CMK (cell line): Measurements from ENCODE around the gene STRIP1.
A peak's percentile ranks its signal among the peaks of the same experiment; 100 is the strongest.
"Not testable (repeated sequence)": the region's sequence is repeated elsewhere in the genome, so short reads cannot be mapped to it uniquely, and the experiment has no call there.

Source experiments
- DNase-seq: peaks from one replicate; pipeline ENCODE4 v3.0.0-alpha.2; 2010; ENCODE audit warnings: low read depth

STRIP1 gene

DNA sequence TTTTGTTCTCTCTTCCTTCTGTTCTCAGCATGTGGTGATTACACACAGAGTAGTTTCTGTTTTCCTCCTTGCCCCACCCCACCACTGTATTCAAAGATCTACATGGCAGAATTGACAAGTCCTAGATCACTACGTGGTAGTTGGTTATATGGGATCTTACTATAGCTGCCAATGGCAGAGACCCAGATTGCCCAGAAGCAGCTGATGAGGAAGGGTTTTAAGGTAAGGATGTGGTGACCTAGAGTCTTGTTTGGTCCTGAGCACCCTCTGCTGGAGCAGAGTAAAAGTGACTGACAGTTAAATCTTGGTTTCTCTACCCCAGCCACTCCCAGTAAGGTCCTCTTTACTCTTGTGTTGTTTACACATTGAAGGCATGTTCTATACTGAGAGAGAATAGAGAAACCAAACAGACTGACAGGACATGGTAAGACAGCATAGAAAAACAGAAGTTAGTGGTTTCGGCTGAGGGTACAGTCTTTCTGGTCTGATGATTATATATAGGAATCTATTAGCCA is 22.8 kb upstream of the STRIP1 start:
- peak; percentile 22 for DNase-seq

DNA sequence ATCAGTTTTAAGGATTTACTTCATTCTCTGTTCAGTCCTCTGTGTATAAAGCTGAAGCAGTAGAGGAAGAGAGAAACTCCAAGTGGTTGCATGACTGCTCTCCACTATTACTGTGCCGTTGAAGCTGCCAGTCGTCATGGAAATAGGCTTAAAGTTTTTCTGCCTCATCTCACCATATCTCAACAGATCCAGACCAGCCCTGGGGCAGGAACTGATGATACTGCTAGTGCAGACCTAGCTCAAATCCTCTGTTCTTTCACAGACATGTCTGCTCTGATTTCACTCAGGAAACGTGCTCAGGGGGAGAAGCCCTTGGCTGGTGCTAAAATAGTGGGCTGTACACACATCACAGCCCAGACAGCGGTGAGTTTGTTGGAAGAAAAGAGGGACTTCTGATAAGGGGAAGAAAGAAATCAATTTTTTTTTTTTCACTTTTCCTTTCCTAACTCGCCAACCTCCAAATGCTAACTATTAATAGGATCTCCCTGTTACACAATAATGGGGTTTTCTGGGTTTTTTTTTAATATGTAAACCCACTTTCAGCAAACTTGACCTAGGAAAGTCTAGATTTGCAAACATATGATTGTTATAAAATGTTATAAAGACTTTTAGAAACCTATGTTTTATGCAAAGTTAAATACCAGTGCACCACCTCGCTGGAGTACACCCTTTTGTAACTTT is 22.2 kb upstream of the STRIP1 start:
- DNase-seq = no peak

DNA sequence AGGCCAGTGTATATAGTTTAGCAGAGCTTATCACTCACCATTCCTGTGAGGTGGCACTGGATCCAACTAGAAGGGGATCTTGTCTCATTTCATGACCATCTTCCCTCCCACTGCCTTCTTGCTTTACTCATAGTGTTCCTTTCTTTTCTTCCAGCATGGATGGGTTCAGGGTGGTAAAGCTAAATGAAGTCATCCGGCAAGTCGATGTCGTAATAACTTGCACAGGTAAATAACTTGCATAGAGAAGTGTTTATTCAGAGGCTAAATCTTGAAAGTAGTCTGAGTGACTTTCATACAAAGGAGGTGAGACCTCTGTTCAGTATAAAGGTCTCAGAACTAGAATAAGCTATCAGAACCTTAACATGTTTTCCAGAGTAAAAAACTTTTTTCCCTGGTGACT is 16.6 kb upstream of the STRIP1 start:
- DNase-seq = no peak

DNA sequence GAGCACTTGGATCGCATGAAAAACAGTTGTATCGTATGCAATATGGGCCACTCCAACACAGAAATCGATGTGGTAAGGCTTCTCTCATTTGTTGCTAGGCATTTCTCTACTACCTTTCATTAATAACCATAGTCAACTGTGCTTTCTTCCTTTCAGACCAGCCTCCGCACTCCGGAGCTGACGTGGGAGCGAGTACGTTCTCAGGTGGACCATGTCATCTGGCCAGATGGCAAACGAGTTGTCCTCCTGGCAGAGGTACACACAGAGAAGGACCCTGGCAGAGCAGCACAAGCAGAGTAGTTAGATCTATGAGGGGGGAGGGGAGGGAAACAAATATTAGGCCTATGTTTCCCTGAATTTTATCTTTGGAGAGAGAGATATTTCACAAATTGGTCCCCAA is 16.0 kb upstream of the STRIP1 start:
- DNase-seq = no peak

DNA sequence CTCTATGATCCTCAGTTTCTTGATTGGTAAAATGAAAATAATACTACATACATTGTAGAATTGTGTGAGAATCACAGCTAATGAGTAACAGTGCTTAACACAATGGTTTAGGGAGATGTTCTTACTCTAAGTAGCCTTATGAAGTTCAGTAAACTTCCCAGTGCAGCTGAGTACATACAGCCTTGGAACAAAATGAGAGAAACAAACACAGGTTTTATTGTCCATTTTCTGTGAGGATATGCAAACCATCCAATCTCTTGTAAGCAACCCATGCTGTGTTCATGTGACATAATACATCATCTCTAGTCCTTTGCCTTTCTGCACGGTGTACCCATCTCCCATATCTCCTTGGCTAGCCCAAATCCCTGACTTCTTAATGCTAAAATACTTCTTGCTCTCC is 14.7 kb upstream of the STRIP1 start:
- DNase-seq = no peak

DNA sequence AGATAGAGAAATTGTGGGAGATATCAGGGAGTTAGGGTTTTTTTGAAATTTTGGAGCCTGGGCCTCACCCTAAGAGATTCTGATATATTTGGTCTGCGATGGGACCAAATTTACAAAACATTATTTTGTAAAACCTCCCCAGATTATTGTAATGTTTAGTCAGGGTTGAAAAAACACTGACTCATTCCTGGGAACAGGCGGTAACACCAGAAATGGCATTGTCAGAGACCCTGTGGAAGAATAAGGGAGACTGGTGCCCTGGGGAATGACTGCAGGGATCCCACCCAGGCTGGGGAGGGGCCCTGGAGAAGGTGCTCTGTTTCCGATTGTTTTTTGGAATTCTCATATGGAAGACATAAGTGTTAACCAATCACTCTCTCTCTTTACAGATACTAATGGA is 13.1 kb upstream of the STRIP1 start:
- no peak for DNase-seq

DNA sequence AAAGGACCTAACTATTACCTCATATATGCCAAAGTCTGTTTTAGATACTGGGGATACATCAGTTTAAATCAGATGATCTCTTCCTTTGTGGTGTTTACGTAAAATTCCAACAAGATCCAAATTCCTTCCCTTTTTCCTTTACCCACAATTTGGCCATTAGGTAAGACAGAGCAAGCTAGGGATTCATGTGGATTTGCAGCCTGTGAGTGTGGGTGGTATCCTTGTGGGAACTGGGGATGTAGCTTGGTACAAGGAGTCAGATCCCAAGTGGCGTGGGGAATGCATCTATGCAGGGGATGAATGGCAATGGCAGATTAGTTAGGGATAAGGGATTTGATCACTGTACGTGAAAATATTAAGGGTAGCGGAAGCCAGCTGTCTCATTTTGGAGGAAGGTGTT is 9.8 kb upstream of the STRIP1 start:
- DNase-seq = no peak

DNA sequence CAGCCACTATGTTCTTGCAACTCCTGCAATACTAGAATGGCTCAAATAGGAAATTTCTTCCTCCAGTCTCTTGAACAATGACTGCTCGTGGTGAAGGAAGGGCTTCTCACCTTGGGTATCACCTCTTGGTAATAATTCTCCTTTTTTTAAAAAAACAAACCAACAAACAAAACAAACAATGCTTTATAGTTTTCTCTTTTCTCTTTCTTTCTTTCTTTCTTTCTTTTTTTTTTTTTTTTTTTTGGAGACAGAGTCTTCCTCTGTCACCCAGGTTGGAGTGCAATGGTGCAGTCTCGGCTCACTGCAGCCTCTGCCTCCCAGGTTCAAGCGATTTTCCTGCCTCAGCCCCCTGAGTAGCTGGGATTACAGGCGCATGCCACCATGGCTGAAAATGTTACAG is 3.7 kb upstream of the STRIP1 start:
- not testable (repeated sequence) for DNase-seq

DNA sequence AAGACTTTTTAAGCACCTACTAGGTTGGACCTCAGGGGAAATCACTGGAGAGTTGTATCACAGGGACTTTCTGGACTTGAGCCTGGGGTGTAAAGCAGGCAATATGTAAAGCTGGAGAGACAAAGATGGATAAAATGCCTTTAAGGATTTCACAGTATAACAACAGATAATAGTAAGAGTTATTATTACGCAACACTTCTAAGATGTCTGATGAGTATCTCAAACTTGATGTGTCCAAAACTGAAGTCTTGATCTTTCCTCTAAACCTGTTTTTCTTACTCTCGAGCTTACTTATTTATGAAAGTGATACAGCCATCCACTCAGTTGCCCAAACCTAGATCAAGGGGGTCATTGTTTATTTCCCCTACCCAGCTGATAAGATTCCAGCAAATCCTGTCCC is 2.1 kb upstream of the STRIP1 start:
- no peak for DNase-seq

DNA sequence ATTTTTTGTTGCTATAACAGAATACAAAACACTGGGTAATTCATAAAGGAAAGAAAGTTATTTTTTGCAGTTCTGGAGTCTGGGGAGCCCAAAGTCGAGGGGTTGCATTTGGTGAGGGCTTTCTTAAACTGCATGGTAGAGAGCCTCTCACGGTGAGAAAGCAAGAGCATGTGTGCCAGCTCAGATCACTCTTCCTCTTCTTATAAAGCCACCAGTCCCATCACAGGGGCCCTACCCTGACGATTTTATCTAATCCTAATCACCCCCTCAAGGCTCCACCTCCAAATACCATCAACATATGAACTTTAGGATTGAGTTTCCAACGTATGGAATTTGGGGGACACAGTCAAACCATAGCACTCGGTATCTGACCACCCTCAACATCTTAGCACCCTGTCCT is 1.0 kb upstream of the STRIP1 start:
- DNase-seq = peak; percentile 52

DNA sequence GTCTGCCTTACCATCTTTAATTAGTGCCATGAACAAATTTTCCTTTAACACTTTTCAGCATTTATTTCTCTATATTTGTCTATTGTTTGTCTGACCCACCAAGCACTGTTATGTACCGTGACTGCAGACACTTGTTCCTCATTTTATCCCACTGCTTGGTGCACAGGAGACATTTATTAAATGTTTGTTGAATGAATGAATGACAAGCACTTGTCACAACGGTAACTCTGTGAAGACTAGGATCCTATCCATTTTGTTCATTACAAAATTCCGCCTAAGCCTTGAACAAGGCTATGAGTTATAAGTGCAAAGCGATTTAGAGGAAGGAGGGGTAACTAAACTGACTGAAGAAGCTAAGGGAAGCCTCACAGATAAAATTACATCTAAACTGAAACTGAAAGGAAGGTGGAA is 379 bp upstream of the STRIP1 start:
- DNase-seq = no peak

DNA sequence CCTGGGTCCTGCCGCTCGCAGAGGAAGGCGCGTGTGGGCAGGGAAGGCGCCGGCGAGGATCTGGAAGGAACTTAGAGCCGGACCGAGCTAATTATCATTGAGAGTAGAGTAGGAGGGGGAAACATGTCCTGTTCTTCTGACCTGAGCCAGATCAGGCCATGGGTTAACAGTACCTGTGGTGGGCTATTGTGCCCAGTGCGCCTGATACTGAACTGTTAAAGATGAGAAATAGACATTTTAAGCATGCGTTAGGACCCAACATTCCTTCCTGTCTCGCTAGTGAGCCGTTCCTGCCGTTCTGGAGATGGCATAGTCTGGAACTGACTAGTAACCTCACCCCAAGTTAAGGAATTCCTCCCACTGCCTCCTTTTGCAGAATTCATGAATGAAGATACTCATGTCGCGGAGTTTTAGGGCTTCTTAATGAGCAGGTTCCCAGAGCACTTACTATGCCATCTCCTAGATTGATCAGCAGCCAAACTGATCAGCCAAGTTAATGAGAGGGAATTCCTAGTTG is 870 bp downstream of the STRIP1 start:
- DNase-seq = no peak

DNA sequence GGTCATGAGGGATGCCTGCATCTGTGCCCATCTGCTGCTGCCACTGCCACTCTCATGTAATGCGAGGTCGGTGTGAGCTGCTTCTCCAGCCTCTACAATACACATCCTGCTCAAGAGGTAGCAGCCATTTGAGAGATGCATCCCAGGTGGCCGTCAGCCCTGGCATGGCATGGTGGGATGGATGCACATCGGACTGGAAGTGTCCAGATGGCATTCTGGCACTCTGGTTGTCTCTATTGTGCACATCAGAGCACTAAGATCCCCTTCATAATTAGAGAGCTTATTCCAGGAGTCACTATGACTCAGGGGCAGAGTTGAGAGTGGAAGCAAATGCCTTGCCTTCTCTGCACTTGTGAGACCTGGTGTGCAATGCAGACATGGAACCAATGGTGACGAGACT is 3.8 kb downstream of the STRIP1 start:
- DNase-seq = no peak

DNA sequence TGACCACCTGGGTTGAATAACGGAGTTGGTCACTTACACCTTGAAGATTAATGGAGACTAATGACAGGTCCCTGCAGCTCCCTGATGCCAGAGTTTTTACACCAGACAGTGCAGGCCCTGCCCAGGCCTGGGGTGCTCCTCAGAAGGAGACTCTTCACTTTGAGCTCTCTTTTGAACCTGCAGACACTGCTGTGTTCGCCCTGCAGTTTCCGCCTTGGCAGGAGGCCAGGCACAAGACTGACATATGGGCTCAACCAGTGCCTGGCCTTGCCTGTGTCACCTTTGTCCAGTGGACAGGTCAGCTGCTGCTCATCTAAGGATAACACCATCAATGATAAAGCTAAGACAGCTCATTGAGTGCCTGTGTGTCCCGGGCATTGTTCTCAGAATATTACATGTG is 5.2 kb downstream of the STRIP1 start:
- DNase-seq = no peak

DNA sequence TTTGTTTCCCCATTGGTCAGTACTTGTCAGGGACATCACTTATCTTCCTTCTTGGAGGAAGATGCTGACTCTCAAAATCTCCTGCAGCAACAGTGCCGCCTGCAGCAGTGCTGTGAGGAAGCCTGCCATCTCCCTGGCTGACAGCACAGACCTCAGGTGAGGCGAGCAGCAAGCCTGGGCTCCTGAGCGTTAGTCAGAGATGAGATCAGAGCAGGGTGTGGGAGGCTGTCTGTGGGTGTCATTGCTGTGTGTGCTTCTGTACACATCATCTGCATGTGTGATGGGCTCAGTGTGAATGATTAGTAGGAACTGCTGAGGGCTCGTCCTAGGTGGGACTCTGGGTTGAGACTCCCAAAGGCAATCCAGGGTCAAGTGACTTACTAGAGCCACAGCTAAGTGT is 6.1 kb downstream of the STRIP1 start:
- no peak for DNase-seq

DNA sequence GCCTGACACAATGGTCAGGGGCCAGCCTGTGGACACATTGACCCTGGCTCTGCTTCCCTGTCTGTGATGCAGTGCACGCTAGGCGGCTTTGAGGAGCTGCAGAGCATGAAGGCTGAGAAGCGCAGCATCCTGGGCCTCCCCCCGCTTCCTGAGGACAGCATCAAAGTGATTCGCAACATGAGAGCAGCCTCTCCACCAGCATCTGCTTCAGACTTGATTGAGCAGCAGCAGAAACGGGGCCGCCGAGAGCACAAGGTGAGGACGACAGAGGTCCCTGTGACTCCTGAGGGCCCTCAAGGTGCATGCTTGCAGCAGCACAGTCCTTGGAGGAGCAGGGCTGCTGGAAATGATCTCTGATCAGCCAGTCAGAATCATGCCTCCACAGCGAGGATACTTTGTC is 8.6 kb downstream of the STRIP1 start:
- no peak for DNase-seq

DNA sequence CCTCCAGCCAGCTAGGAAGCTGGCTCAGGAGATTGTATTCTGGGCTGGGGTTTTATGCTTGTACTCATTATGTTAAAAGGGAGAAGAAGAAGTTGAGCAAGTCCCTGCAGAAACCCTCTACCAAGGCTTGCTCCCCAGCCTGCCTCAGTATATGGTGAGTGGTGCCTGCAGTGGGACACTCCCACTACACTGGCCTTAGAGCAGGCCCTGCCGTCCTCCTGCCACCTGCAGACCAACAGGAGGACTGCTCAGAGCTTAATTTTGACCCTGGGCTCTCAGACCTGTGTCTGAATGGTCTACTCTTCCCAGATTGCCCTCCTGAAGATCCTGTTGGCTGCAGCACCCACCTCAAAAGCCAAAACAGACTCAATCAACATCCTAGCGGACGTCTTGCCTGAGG is 13.0 kb downstream of the STRIP1 start:
- no peak for DNase-seq

DNA sequence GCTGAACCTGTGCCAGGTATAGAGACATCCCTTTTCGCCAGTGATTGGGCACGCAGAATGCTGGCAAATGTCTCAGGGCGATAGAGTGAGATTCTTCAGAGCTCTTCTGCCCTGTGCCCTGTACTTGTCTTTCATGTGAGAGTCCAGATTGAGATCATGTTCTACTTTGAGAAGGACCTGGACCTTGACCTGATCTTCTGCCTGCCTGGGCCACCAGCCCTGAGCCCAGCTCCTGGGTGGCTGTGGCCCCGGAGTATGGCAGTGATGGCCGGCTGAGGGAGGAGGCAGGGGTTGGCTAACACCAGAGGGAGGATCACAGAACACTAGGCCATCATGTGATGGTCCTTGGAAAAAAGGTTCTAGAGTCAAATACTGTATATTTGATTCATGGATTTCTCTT is 13.8 kb downstream of the STRIP1 start:
- DNase-seq = no peak

DNA sequence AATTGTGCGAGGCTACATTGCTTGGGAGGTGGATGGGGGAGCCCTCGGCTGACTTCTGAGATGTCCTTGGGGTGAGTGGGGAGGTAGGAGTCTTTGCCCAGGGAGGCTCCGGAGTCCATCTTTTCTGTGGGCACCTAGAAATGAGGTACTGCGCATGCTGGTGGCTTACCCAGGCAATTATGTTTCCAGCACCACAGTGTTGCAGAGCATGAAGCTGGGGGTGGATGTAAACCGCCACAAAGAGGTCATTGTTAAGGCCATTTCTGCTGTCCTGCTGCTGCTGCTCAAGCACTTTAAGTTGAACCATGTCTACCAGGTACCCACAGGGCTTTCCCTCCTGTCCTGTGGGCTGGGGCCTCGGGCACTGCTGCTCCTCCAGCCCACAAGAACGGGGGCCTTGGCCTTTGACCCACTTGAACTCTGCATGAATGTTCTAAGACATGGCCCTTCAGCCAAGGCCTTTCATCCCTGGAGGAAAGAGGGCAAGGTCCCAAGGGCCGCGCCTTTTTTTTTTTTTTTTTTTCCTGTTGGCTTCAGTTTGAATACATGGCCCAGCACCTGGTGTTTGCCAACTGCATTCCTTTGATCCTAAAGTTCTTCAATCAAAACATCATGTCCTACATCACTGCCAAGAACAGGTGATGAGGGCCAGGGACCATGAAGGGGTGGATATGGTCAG is 14.6 kb downstream of the STRIP1 start:
- no peak for DNase-seq

DNA sequence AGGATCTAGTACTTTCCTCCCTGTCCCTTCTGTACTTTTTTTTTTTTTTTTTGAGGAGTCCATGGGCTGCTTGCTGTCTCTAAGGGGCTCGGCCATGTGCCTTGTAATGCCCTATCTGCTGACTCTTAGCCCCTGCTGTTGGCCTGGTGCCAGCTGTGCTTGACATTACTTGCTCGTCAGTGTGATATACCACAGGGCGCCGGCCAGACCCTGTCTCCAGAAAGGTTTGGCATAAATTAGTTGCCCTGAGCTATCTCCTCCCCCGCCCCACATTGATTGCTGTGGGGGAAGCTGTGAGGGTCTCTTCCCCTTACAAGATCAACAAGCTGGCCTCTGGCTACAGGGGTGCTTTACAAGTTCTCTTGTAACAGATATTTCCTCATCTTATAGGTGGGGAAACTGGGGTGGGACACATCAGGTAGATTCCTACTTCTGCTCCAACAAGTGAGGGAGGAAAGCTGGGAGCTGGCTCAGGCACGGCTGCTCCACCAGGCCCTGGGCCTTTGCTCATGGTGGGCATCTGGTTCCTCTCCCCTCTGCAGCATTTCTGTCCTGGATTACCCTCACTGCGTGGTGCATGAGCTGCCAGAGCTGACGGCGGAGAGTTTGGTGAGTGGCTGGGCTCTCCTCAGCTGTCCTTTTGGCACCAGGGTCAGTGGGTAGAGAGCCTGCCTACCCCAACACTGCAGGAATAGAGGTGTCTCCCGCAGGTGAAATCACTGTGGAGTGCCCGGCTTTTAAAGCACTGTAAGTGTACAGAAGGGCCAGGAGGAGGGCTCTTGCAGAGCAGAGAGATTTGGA is 15.6 kb downstream of the STRIP1 start:
- DNase-seq = no peak

DNA sequence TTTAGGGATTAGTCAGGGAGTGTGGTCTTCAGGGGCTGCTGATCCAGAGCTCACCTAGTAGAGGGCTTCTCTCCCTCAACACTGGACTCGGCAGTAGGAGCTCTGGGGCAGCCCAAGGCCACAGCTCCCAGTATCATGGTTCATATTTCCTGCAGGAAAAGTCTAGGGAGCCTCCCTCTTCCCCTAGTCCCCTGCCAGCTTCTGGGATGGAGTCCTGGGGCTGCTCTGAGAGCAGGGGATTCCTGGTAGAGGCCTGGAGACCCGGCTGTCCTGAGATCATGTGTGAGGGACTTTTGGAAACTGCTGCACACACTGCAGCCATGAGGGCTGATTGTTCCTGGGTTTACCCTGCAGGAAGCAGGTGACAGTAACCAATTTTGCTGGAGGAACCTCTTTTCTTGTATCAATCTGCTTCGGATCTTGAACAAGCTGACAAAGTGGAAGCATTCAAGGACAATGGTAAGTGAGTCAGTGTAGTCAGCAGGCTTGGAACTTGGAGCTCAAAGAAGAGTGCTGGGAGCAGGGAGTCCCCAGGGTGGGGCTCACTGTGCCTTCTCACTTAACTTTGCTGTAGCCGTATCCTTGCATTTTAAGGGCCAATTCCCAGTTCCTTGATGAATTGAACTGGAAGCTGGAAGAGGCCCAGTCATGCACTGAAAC is 16.3 kb downstream of the STRIP1 start:
- no peak for DNase-seq

DNA sequence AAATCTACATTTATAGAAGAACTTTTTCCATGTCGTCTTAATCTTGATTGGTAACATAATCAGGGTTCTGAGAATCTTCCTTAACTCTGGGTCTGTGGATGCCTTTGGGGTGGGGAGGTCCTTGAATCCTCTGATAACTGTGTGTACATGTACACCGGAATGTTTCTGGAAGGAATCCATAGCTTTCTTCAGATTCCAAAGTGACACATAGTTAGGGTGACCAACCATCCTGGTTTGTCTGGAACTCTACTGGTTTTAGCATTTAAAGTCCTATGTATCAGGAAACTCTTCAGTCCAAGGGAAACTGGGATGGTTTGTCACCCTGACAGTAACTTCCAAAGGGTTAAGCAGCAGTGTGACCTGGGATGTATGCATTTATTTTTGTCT is 16.8 kb downstream of the STRIP1 start:
- no peak for DNase-seq
